K562 (cell line): ENCODE results near the gene MFSD12. TPM values are rescaled to one million over a fixed set of nuclear protein-coding genes. Genes with fewer than 3 reads are reported as not detected.
"Not testable (repeated sequence)": the region's sequence is repeated elsewhere in the genome, so short reads cannot be mapped to it uniquely, and the experiment has no call there.

Experiments used
- ATAC-seq: fragments of 200-7000 bp; cut with Tn5 transposase; 3 replicates; pipeline ENCODE4 v1.9.1; 2020; ENCODE audit warnings: moderate library complexity
- BruUV-seq: library from RNA; stranded (reverse); fragments of 400-500 nt; replicated peaks from 2 replicates; lab custom pipeline; 2021; lab: Mats Ljungman, UMichigan
- CTCF ChIA-PET: fragments of 300-600 bp; formaldehyde crosslinking; extraction: SDS; loops from one replicate; lab custom pipeline; 2021; ENCODE audit warnings: low intra/inter-chr PET ratio; lab: Yijun Ruan, JAX
- POLR2A ChIA-PET: fragments of 300-600, 350-650 bp; sonication (Branson Sonifier 250); formaldehyde crosslinking; extraction: SDS; loops from one replicate; lab custom pipeline; 2021; ENCODE audit warnings: antibody characterized with exemption, inconsistent platforms; lab: Yijun Ruan, JAX
- DNase-seq, 4 experiments: peaks; one replicate each; pipeline versions ENCODE4 v3.0.0 to v3.0.0-alpha.2; 2011 to 2018; ENCODE audit warnings: low spot score in 3 of 4, mixed read lengths in 3 of 4; ENCODE audit errors: extremely low read depth in 1 of 4
- FAIRE-seq: peaks from 2 replicates; lab custom pipeline; 2011; peaks lifted over from hg19 to GRCh38; lab: Jason Lieb, UNC
- H2AFZ ChIP-seq: 2 replicates; pipeline ENCODE4 v1.6.0; 2011; ENCODE audit warnings: low read depth, low read length, control low read depth, inconsistent platforms
- H3K27ac ChIP-seq: fragments of 200-600 bp; 3 replicates; pipeline ENCODE4 v1.8.0; 2011; ENCODE audit warnings: low read depth, mild to moderate bottlenecking, control low read depth, inconsistent platforms, low read length, moderate library complexity, mixed read lengths; ENCODE audit errors: extremely low read depth
- H3K27me3 ChIP-seq, 2 experiments: fragments of 300-600 bp in 1 of 2; 2 replicates in 1 of 2; 3 replicates in 1 of 2; pipeline versions ENCODE4 v1.6.0 to v1.8.0; 2011; ENCODE audit warnings: inconsistent platforms in 2 of 2, low read length in 2 of 2, mild to moderate bottlenecking in 1 of 2, mixed read lengths in 1 of 2, moderate library complexity in 1 of 2; ENCODE audit not compliant: control insufficient read depth in 2 of 2, insufficient read depth in 2 of 2
- H3K36me3 ChIP-seq: fragments of 300-600 bp; 3 replicates; pipeline ENCODE4 v1.8.0; 2011; ENCODE audit warnings: mild to moderate bottlenecking, low read length, inconsistent platforms; ENCODE audit not compliant: control insufficient read depth, insufficient read depth
- H3K4me1 ChIP-seq, 2 experiments: fragments of 200-600 bp in 1 of 2; replicated peaks in 1 of 2; 2 replicates in 1 of 2; 3 replicates in 1 of 2; pipeline versions ENCODE4 v1.5.1 to v1.8.0; 2011; ENCODE audit warnings: inconsistent platforms in 2 of 2, low read length in 2 of 2, mild to moderate bottlenecking in 1 of 2, mixed read lengths in 1 of 2, moderate library complexity in 1 of 2; ENCODE audit not compliant: control insufficient read depth in 2 of 2, insufficient read depth in 2 of 2
- H3K4me2 ChIP-seq: 2 replicates; pipeline ENCODE4 v1.6.1; 2011; ENCODE audit warnings: low read length, control low read depth, inconsistent platforms, mixed read lengths; ENCODE audit not compliant: insufficient read depth
- H3K4me3 ChIP-seq: fragments of 200-600 bp; sonication (generic), shearing (Covaris generic); 2 replicates; pipeline ENCODE4 v1.5.1; 2016; ENCODE audit warnings: control low read depth, inconsistent platforms
- H3K79me2 ChIP-seq: fragments of 200-600 bp; 3 replicates; pipeline ENCODE4 v1.8.0; 2011; ENCODE audit warnings: low read length, inconsistent platforms; ENCODE audit not compliant: control insufficient read depth, insufficient read depth
- H3K9ac ChIP-seq, 2 experiments: 2 replicates each; pipeline versions ENCODE4 v1.6.0 to v1.6.1; 2011; ENCODE audit warnings: low read depth in 2 of 2, low read length in 2 of 2, control low read depth in 1 of 2, inconsistent platforms in 1 of 2, mild to moderate bottlenecking in 1 of 2, mixed read lengths in 1 of 2; ENCODE audit not compliant: insufficient read depth in 1 of 2
- H3K9me1 ChIP-seq: one replicate; pipeline ENCODE4 v1.6.0; 2011; ENCODE audit warnings: inconsistent platforms, mild to moderate bottlenecking, low read length, moderate library complexity; ENCODE audit not compliant: control insufficient read depth, insufficient read depth
- H3K9me3 ChIP-seq: replicated peaks from 2 replicates; pipeline ENCODE4 v1.5.1; 2011; ENCODE audit warnings: low read depth, low read length, inconsistent platforms; ENCODE audit not compliant: control insufficient read depth, insufficient read depth
- H4K20me1 ChIP-seq: replicated peaks from 2 replicates; pipeline ENCODE4 v1.6.1; 2011; ENCODE audit warnings: low read length, inconsistent platforms, mixed read lengths; ENCODE audit not compliant: control insufficient read depth, insufficient read depth
- RBM25 ChIP-seq: fragments of 200-400 bp; formaldehyde crosslinking; IDR thresholded peaks from 2 replicates; pipeline ENCODE4 v1.6.1; 2018; ENCODE audit warnings: low read length, low read depth, moderate library complexity; ENCODE audit not compliant: severe bottlenecking
- ZNF121 ChIP-seq: sonication (generic); formaldehyde crosslinking; conservative IDR thresholded peaks from 2 replicates; pipeline ENCODE4 v1.8.0; 2022; ENCODE audit warnings: missing genetic modification reagents
- WGBS: fragments of 100-300 bp; shearing (Covaris generic); methylation state at CpG from one replicate; pipeline ENCODE4 v1.1.6; 2016; ENCODE audit warnings: low coverage, mixed read lengths; ENCODE audit not compliant: insufficient coverage; ENCODE audit errors: missing lambda C conversion rate; 5-methylcytosine and 5-hydroxymethylcytosine counted together
- in situ Hi-C: fragments of 300-500 bp; cut with MboI; formaldehyde crosslinking; loops from 4 replicates; pipeline ENCODE4 v1.15.0; 2018; ENCODE audit warnings: inconsistent platforms, mixed read lengths
- intact Hi-C: fragments of 100-400 bp; cut with micrococcal nuclease; formaldehyde crosslinking; loops from 2 replicates; pipeline ENCODE4 v1.14.2; 2022
- polyA plus RNA-seq, 8 experiments: library from polyadenylated mRNA; depleted of rRNA in 4 of 8; stranded (reverse) in 5 of 8; unstranded in 3 of 8; fragments of >200 nt; fragmentation: Nextera tagmentation in 2 of 8; fragmentation: Illumina TruSeq in 1 of 8; extraction: Ambion mirVana in 2 of 8; extraction: Trizol in 1 of 8; gene quantifications; 2 replicates each; pipeline versions ENCODE4 v1.2.1 to v1.2.3, GENCODE V29; 2011 to 2014; ENCODE audit warnings: inconsistent platforms in 1 of 8, missing spikeins in 1 of 8
- total RNA-seq, 7 experiments: library from RNA; depleted of rRNA in 6 of 7; stranded (reverse); fragments of >200 nt in 6 of 7; fragmentation: Illumina TruSeq in 2 of 7; extraction: Trizol in 2 of 7; gene quantifications; 2 replicates each; pipeline versions ENCODE4 v1.2.1 to v1.2.3, GENCODE V29; 2011 to 2021; ENCODE audit warnings: low replicate concordance in 1 of 7
- TF ChIP-seq, protein P1 (sequence below): sonication (generic); formaldehyde crosslinking; IDR thresholded peaks from 2 replicates; pipeline ENCODE4 v1.8.0; 2022; ENCODE audit warnings: missing genetic modification reagents, mild to moderate bottlenecking, moderate library complexity, borderline replicate concordance

The MFSD12 gene
- total and polyA plus RNA-seq, 9 of the 15 experiments (the other 6 are each of a cell fraction or from before 2014, with no cell fraction given): 0.69 to 112 (median 31.8) TPM

DNA sequence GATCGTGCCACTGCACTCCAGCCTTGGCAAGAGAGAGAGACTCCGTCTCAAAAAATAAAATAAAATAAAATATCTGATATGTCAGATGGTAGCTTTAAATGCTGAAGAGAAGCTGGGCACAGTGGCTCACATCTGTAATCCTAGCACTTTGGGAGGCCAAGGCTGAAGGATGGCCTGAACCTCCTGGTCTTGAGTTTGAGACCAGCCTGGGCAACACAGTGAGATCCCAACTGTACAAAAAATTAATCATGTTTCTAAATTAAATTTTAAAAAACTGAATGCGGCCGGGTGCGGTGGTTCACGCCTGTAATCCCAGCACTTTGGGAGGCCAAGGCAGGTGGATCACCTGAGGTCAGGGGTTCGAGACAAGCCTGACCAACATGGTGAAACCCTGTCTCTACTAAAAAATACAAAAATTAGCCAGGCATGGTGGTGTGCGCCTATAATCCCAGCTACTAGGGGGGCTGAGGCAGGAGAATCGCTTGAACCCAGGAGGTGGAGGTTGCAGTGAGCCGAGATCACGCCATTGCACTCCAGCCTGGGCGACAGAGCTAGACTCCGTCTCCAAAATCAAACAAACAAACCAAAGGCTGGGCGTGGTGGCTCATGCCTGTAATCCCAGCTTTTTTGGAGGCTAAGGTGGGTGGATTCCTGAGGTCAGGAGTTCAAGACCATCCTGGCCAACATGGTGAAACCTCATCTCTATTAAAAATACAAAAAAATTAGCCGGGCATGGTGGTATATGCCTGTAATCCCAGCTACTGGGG is 26.8 kb upstream of the MFSD12 start:
- 78% methylated on average over 15 of the region's 15 CpGs for WGBS
- DNase-seq, H4K20me1 ChIP-seq, H3K9me1 ChIP-seq, H3K9ac ChIP-seq, H3K36me3 ChIP-seq, H3K4me2 ChIP-seq, CTCF ChIA-PET, intact Hi-C loops, H3K27ac ChIP-seq, H3K4me3 ChIP-seq, BruUV-seq, ATAC-seq, H3K27me3 ChIP-seq, H3K9me3 ChIP-seq, FAIRE-seq, in situ Hi-C loops, H3K79me2 ChIP-seq, H2AFZ ChIP-seq: not testable (repeated sequence)
- peak; percentile 89 for TF ChIP-seq ZNF121 (CRISPR knock-in tag)
- H3K4me1 ChIP-seq: peaks cover 16 to 39% of the 10 kb centered on the region in 2 experiments
- POLR2A ChIA-PET: interaction anchor here (1.2 kb wide), 1 partner anchor 8 kb away, joined by 6 read pairs; no protein-coding TSS in a partner anchor

DNA sequence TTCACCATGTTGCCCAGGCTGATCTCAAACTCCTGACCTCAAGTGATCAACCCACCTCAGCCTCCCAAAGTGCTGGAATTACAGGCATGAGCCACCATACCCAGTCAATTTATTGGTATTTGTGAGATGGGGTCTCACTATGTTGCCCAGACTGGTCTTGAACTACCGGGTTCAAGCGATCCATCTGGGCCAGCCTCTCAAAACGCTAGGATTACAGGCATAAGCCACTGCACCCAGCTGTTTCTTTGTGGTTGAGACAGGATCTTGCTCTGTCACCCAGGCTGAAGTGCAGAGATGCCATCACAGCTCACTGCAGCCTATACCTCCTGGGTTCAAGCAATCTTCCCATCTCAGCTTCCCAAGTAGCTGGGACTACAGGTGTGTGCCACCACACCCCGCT is 24.4 kb upstream of the MFSD12 start:
- ATAC-seq, FAIRE-seq, H3K4me2 ChIP-seq, DNase-seq, H3K9ac ChIP-seq, CTCF ChIA-PET, intact Hi-C loops, H3K4me3 ChIP-seq, in situ Hi-C loops, H3K9me1 ChIP-seq, H3K79me2 ChIP-seq, H4K20me1 ChIP-seq, H3K27ac ChIP-seq, BruUV-seq, H2AFZ ChIP-seq, H3K9me3 ChIP-seq, H3K27me3 ChIP-seq: not testable (repeated sequence)
- Histone ChIP-seq H3K36me3 (peaks cover 13% of the 10 kb centered on the region; the same call in 1 of the 3 replicates), H3K4me1 (peaks cover 21 to 56% of the 10 kb centered on the region in 2 experiments)
- WGBS: 56% methylated on average over 4 of the region's 4 CpGs
- POLR2A ChIA-PET: interaction anchor here (2.6 kb wide), 1 partner anchor 10 kb away, joined by 14 read pairs; no protein-coding TSS in a partner anchor
- TF ChIP-seq ZNF121 (CRISPR knock-in tag) (peak; percentile 84), RBM25 (peak; percentile 4)
- TF ChIP-seq, protein P1, sequence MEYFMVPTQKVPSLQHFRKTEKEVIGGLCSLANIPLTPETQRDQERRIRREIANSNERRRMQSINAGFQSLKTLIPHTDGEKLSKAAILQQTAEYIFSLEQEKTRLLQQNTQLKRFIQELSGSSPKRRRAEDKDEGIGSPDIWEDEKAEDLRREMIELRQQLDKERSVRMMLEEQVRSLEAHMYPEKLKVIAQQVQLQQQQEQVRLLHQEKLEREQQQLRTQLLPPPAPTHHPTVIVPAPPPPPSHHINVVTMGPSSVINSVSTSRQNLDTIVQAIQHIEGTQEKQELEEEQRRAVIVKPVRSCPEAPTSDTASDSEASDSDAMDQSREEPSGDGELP (CRISPR knock-in tag): peak; percentile 59; the same call in 1 of the 2 replicates
